Lung (tissue), 16 donors: ENCODE results near the gene CABS1. TPM values are rescaled to one million over a fixed set of nuclear protein-coding genes. Genes with fewer than 3 reads are reported as not detected.

Source experiments
- ATAC-seq: fragments of 200-7000 bp; cut with Tn5 transposase; one replicate; pipeline ENCODE4 v1.9.1; 2020; ENCODE audit warnings: moderate number of reproducible peaks; ENCODE audit not compliant: insufficient read depth, low FRiP score
- DNase-seq, 3 donors: peaks; one replicate each; pipeline ENCODE4 v3.0.0-alpha.2; 2013 to 2017
- H3K27ac ChIP-seq, 2 donors: one replicate each; pipeline ENCODE4 v1.5.1; 2013; ENCODE audit warnings: mild to moderate bottlenecking in 2 of 2, moderate library complexity in 2 of 2, control low read depth in 1 of 2, inconsistent platforms in 1 of 2, low read depth in 1 of 2, low read length in 1 of 2
- H3K27me3 ChIP-seq, 3 donors: one replicate each; pipeline ENCODE4 v1.5.1; 2013; ENCODE audit warnings: low read length in 2 of 3; ENCODE audit not compliant: control insufficient read depth in 3 of 3, insufficient read depth in 3 of 3
- H3K36me3 ChIP-seq, 4 donors: one replicate each; pipeline ENCODE4 v1.5.1; 2013; ENCODE audit warnings: low read length in 4 of 4, mild to moderate bottlenecking in 1 of 4, moderate library complexity in 1 of 4; ENCODE audit not compliant: control insufficient read depth in 4 of 4, insufficient read depth in 4 of 4
- H3K4me1 ChIP-seq, 5 donors: one replicate each; pipeline ENCODE4 v1.5.1; 2013; ENCODE audit warnings: low read length in 5 of 5, mild to moderate bottlenecking in 2 of 5, moderate library complexity in 1 of 5; ENCODE audit not compliant: control insufficient read depth in 5 of 5, insufficient read depth in 5 of 5
- H3K4me3 ChIP-seq: one replicate; pipeline ENCODE4 v1.5.1; 2013; ENCODE audit warnings: mild to moderate bottlenecking, control low read depth, moderate library complexity
- H3K9ac ChIP-seq, 2 donors: one replicate each; pipeline ENCODE4 v1.5.1; 2013; ENCODE audit warnings: low read length in 2 of 2, control low read depth in 1 of 2; ENCODE audit not compliant: insufficient read depth in 1 of 2
- H3K9me3 ChIP-seq, 4 donors: one replicate each; pipeline ENCODE4 v1.5.1; 2013; ENCODE audit warnings: low read length in 3 of 4, mild to moderate bottlenecking in 1 of 4, moderate library complexity in 1 of 4; ENCODE audit not compliant: control insufficient read depth in 4 of 4, insufficient read depth in 3 of 4
- CTCF ChIP-seq: IDR thresholded peaks from 2 replicates; pipeline ENCODE4 v1.5.1; 2012; ENCODE audit warnings: mild to moderate bottlenecking; ENCODE audit errors: control extremely low read depth, extremely low read depth
- WGBS, 2 donors: extraction: QIAGEN DNeasy Blood & Tissue Kit; methylation state at CpG; one replicate each; pipeline ENCODE4 v1.1.7; 2013; 5-methylcytosine and 5-hydroxymethylcytosine counted together
- long read RNA-seq, 5 donors: transcript quantifications; one replicate each; lab custom pipeline, GENCODE V29; 2026
- polyA plus RNA-seq, 2 donors: library from polyadenylated mRNA; stranded (reverse); fragments of 200-250 nt; gene quantifications; one replicate each; pipeline ENCODE4 v1.2.1, GENCODE V29; 2013
- total RNA-seq, 2 donors: library from RNA; depleted of rRNA in 1 of 2; stranded (reverse); fragments of >200 nt in 1 of 2; gene quantifications; one replicate each; pipeline ENCODE4 v1.2.1, GENCODE V29; 2014 to 2021
- donor health status: control.
- donor health status: control.
- donor health status: Bipolar disorder and iron deficiency.
- donor health status: healthy.
- donor health status: DM: yes; HTN: yes; CAD: no.

Gene CABS1
- not detected for total RNA-seq
- not detected for polyA plus RNA-seq
- long read RNA-seq, donor 1, result 0 reads
- long read RNA-seq, donor 2, result 0 reads
- long read RNA-seq, donor 3, result 0 reads
- long read RNA-seq, donor 4, result 0 reads
- long read RNA-seq, donor 5, result 0 reads

DNA sequence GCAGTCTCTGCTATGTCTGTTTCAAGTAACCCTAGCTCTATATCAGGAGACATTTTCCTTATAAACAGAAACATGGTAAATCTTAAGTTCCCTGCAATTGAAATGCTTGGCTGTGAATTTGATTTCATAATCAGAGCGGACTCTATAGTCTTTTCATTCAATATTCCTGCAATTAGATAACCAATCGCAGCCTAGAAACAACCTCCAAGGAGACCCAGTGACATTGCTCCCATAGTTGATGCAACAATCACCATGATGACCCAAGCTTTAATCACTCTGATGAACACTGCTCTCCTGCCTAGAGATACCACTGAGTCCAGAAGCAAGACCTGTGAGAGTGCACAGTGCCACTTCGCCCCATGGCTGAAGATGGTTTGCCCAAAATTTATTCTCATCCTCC lies at the start of gene CABS1:
TSS of gene CABS1 (plus strand) at position 301 of the 400 bp plus-strand sequence. CDS start at position 360, 59 bp downstream.
- no peak for TF ChIP-seq CTCF
- Histone ChIP-seq H3K27ac (no peak within 1 kb of the TSS), H3K9me3 (no peaks in the 10 kb centered on the region), H3K27me3 (no peaks in the 10 kb centered on the region), H3K4me1 (peaks cover 0 to 4% (median 0%) of the 10 kb centered on the region in 5 donors), H3K9ac (no peak within 1 kb of the TSS), H3K36me3 (no peaks in the 10 kb centered on the region), H3K4me3 (no peak within 1 kb of the TSS)
- DNase-seq (no peak), ATAC-seq (no peak)
- 89 to 94% methylated on average over 3 of the region's 3 CpGs for WGBS, 2 donors

GRCh38 chr4:70288651-70289050 lies 46.1 kb upstream of the CABS1 start:
- peaks cover 0 to 3% (median 0%) of the 10 kb centered on the region in 4 donors for H3K9me3 ChIP-seq
- ATAC-seq (no peak), DNase-seq (no peak)
- no peaks in the 10 kb centered on the region for H3K27me3 ChIP-seq
- H3K4me1 ChIP-seq, result no peaks in the 10 kb centered on the region
- H3K4me3 ChIP-seq, result no peak overlapping the region
- H3K9ac ChIP-seq, result no peak overlapping the region
- H3K36me3 ChIP-seq, result no peaks in the 10 kb centered on the region
- no peak overlapping the region for H3K27ac ChIP-seq
- 69 to 70% methylated on average over 1 of the region's 1 CpG for WGBS, 2 donors
- no peak for TF ChIP-seq CTCF

GRCh38 chr4:70291341-70291740 lies 43.4 kb upstream of the CABS1 start:
- no peak for TF ChIP-seq CTCF
- Histone ChIP-seq H3K27ac (no peak overlapping the region), H3K4me3 (no peak overlapping the region), H3K9ac (no peak overlapping the region), H3K27me3 (no peaks in the 10 kb centered on the region), H3K36me3 (no peaks in the 10 kb centered on the region), H3K4me1 (peaks cover 0 to 4% (median 0%) of the 10 kb centered on the region in 5 donors), H3K9me3 (no peaks in the 10 kb centered on the region)
- 64 to 69% methylated on average over 2 of the region's 2 CpGs for WGBS, 2 donors
- ATAC-seq (no peak), DNase-seq (no peak)

- TF ChIP-seq CTCF, result no peak
- H3K36me3 ChIP-seq, result no peaks in the 10 kb centered on the region
- H3K27me3 ChIP-seq, result no peaks in the 10 kb centered on the region
- H3K27ac ChIP-seq, result no peak overlapping the region
- peaks cover 0 to 29% (median 0%) of the 10 kb centered on the region in 5 donors for H3K4me1 ChIP-seq
- DNase-seq, result no peak
- ATAC-seq, result no peak
- H3K9ac ChIP-seq, result no peak overlapping the region
- H3K9me3 ChIP-seq, result peaks cover 0 to 10% (median 0%) of the 10 kb centered on the region in 4 donors
- no peak overlapping the region for H3K4me3 ChIP-seq
Observed at GRCh38 chr4:70297576-70297975, 37.2 kb upstream of the CABS1 start.
